ENCODE data around the gene PDZD2.

DNA sequence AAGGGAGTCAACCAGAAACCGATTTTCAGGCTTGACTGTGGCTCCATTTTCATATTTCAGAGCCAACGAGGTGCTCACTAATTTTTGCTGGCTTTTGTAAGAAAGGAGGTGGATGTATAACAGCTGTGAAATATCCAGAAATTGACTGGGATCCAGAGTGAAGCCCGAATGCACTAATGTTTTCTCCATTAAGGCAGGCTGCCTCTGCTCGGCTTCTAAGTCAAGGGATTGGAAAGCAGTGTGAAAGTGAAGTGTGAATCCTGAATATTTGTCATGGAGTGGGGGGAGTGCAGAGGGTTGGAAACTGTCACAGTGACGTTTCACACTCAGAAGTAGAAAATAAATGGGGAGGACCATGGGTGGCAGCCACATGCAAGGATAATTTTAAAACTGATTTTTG, 297.8 kb downstream of the PDZD2 start:
- TF ChIP-seq, protein P1, sequence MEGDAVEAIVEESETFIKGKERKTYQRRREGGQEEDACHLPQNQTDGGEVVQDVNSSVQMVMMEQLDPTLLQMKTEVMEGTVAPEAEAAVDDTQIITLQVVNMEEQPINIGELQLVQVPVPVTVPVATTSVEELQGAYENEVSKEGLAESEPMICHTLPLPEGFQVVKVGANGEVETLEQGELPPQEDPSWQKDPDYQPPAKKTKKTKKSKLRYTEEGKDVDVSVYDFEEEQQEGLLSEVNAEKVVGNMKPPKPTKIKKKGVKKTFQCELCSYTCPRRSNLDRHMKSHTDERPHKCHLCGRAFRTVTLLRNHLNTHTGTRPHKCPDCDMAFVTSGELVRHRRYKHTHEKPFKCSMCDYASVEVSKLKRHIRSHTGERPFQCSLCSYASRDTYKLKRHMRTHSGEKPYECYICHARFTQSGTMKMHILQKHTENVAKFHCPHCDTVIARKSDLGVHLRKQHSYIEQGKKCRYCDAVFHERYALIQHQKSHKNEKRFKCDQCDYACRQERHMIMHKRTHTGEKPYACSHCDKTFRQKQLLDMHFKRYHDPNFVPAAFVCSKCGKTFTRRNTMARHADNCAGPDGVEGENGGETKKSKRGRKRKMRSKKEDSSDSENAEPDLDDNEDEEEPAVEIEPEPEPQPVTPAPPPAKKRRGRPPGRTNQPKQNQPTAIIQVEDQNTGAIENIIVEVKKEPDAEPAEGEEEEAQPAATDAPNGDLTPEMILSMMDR (IDR thresholded peaks at IDR 0.05; ENCODE audit: low read depth, low read length), result no peak
- no peak for TF ChIP-seq EZH2phosphoT487 (IDR thresholded peaks at IDR 0.05; ENCODE audit: low read depth)

All from OCI-LY3 (cell line).